Ectodermal cell (in vitro differentiated cells): ENCODE results near the gene RNLS.

Experiments used
- H3K27ac ChIP-seq: 2 replicates; pipeline ENCODE4 v1.7.0; 2013; ENCODE audit warnings: mild to moderate bottlenecking, low read depth, low read length; ENCODE audit not compliant: insufficient read depth, poor library complexity, severe bottlenecking
- H3K27me3 ChIP-seq: 2 replicates; pipeline ENCODE4 v1.7.0; 2013; ENCODE audit warnings: mild to moderate bottlenecking, low read length; ENCODE audit not compliant: insufficient read depth, control insufficient read depth, poor library complexity, severe bottlenecking
- H3K36me3 ChIP-seq: one replicate; pipeline ENCODE4 v1.7.0; 2013; ENCODE audit warnings: low read length; ENCODE audit not compliant: control insufficient read depth, insufficient read depth
- H3K4me1 ChIP-seq: one replicate; pipeline ENCODE4 v1.7.0; 2013; ENCODE audit warnings: low read length; ENCODE audit not compliant: control insufficient read depth, insufficient read depth
- H3K4me3 ChIP-seq: 2 replicates; pipeline ENCODE4 v1.7.0; 2013; ENCODE audit warnings: low read depth, low read length, control low read depth; ENCODE audit not compliant: insufficient read depth
- H3K9me3 ChIP-seq: 2 replicates; pipeline ENCODE4 v1.7.0; 2013; ENCODE audit warnings: mild to moderate bottlenecking, low read length, moderate library complexity; ENCODE audit not compliant: control insufficient read depth
- WGBS, 2 experiments: methylation state at CpG; one replicate each; pipeline ENCODE4 v1.1.7; 2013; ENCODE audit warnings: missing lambda C conversion rate in 2 of 2; 5-methylcytosine and 5-hydroxymethylcytosine counted together

RNLS gene

DNA sequence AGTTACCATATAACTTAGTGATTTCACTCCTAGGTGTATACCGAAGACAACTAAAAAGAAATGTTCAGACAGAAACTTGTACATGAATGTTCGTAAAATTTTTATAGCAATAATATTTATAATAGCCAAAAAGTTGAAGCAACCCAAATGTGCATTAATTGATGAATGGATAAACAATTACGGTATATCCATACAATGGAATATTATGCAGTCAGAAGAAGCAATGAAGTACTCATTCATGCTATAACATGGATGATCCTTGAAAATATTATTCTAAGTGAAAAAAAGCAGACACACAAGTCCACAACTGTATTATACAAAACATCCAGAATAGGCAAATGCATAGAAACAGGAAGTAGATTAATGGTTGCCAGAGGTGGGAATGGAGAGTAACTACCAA, 183.9 kb downstream of the RNLS start:
- H3K9me3 ChIP-seq: no peaks in the 10 kb centered on the region
- H3K27me3 ChIP-seq: no peaks in the 10 kb centered on the region
- no peak overlapping the region for H3K27ac ChIP-seq
- 80 to 94% methylated on average over 1 to 3 of the region's 3 CpGs for WGBS, 2 experiments
- H3K4me3 ChIP-seq: no peak overlapping the region
- no peaks in the 10 kb centered on the region for H3K36me3 ChIP-seq
- H3K4me1 ChIP-seq: no peaks in the 10 kb centered on the region

DNA sequence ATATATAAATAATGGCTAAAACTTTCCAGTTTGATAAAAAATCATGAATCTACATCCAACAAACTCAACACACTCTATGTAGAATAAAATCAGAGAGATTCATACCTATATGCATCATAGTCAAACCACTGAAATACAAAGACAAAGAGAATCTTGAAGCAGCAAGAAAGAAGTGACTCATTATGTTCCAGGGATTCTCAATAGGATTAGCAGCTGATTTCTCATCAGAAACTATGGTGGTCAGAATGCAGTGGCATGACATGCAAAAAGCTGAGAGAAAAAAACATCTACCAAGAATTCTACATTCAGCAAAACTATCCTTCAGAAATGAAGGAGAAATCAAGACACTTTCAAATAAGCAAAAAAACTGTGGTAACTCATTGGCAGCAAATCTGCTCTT, 187.4 kb downstream of the RNLS start:
- no peak overlapping the region for H3K4me3 ChIP-seq
- H3K4me1 ChIP-seq: no peaks in the 10 kb centered on the region
- H3K9me3 ChIP-seq: no peaks in the 10 kb centered on the region
- no peaks in the 10 kb centered on the region for H3K36me3 ChIP-seq
- no peaks in the 10 kb centered on the region for H3K27me3 ChIP-seq
- no peak overlapping the region for H3K27ac ChIP-seq

DNA sequence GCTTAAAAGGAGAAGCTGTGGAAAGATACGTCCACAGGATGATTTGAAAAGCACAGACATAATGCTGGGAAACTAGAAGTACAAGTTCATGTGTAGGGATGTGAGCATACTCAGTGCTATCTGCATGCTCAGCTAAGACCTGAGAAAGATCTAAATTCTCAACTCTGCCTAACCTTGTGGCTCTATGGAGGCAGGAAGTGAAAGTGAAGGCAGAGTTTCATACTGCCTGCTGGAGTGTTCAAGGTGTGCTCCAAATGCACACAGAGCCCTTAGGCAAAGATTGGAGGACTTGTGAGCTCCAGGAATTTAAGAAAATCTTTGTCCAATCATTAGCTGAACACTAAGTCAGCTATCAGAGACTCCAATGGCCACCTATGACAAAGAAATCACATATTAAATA, 190.9 kb downstream of the RNLS start:
- Histone ChIP-seq H3K9me3 (no peaks in the 10 kb centered on the region), H3K4me3 (no peak overlapping the region), H3K27ac (no peak overlapping the region), H3K36me3 (no peaks in the 10 kb centered on the region), H3K27me3 (no peaks in the 10 kb centered on the region), H3K4me1 (no peaks in the 10 kb centered on the region)
- WGBS, 2 experiments: 89 to 94% methylated on average over 1 of the region's 1 CpG

DNA sequence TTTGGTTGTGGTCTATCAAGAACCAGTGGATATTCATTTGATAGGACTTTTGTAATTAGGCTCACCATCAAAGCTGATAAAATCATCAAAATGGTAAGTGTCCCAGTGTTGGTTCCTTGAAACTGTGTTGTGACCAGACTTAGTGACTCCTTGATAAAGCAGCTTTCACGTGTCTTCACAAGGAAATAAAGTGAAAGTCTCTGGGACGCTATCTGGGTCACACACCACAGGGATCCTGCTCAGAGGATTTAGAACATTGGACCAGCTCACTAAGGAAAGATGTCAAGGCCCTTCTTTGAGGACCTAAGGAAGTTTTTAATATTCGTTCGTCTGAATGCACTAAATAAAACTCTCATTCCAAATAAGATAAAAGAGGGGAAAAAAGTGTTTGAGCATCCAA, 193.1 kb downstream of the RNLS start:
- H3K27ac ChIP-seq: no peak overlapping the region
- no peaks in the 10 kb centered on the region for H3K9me3 ChIP-seq
- H3K4me1 ChIP-seq: peaks cover 4% of the 10 kb centered on the region
- WGBS, 2 experiments: 87 to 93% methylated on average over 2 to 4 of the region's 4 CpGs
- no peaks in the 10 kb centered on the region for H3K27me3 ChIP-seq
- H3K36me3 ChIP-seq: no peaks in the 10 kb centered on the region
- no peak overlapping the region for H3K4me3 ChIP-seq

DNA sequence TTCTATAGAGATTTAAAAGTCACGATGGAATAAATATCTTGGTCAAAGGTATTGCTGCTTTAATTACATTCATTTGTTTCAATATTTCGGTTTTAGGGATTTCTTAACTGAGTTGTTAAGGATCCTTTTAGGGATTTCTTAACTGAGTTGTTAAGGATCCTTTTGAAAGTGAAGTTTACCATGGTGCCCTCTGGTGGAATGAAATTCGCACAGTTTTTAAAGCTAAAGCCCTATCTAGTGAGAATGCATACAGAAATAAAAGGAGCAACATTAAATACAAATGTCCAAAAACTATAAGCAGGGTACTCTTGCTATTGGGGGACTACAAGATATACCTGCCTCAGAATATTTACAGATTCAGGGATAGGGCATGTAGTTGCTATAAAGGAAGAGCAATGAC, 193.7 kb downstream of the RNLS start:
- peaks cover 4% of the 10 kb centered on the region for H3K4me1 ChIP-seq
- no peaks in the 10 kb centered on the region for H3K27me3 ChIP-seq
- no peaks in the 10 kb centered on the region for H3K36me3 ChIP-seq
- 41 to 71% methylated on average over 2 to 3 of the region's 3 CpGs for WGBS, 2 experiments
- no peak overlapping the region for H3K4me3 ChIP-seq
- no peaks in the 10 kb centered on the region for H3K9me3 ChIP-seq
- H3K27ac ChIP-seq: no peak overlapping the region

DNA sequence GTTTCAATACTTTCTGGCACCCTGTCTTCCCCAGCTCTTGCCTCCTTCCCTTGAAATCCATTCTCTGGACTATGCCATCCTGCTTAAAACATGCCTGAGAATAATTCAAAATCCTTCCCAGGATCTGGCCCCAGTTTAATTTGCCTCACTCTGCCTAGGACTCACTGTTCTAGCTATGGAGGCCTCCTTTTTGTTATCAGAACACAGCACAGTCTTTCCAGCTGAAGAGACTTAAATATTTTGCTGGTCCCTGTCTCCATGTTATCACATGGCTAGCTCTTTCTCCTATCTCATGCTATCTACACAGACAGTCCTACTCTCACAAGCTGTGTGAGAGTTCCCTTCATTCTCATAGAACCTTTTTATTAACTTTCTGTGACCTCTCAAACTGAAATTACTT, 194.8 kb downstream of the RNLS start:
- H3K27me3 ChIP-seq: no peaks in the 10 kb centered on the region
- H3K9me3 ChIP-seq: no peaks in the 10 kb centered on the region

DNA sequence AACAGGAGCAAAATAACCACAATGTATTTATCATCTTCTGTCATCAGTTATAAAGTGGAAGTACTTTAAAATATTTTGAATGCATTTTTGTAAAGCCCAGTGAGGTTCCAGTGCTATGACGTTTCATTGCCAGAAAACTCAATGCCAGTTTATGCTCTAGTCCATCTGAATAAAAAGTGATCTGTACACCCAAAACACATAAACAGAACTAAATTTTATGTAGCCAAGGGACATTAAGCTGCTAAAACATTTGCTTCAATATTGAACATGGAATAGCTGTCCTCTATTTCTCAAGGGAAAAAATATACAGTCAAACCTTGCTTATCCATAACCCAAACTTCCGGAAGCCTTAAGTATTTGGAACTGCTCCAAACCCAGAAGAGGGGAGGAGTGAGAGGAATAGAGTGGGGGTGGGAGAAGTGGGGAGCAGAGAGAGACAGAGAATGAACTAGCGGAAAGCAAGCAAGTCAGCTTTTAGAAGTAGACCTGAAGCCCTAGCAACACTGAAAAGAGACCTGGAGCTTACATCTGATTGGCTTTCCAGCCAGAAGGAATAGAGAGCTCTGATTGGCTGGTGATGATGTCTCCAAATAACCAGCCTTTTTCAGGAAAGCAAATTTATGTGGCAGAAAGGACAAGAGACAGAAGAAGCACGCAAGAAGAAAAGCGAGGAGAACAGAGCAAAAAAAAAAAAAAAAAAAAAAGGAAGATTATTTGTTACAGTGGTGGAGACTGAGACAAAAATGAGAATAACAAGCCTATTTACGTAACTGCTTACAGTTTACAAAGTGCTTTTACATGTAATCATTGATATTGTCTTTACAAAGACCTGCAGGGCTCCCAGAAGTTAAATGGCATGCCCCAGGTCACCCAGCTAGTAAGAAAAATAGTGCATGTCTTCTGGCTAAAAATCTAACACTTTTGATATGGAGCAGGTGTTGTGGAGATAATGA, 196.0 kb downstream of the RNLS start:
- H3K36me3 ChIP-seq: no peaks in the 10 kb centered on the region
- H3K27me3 ChIP-seq: no peaks in the 10 kb centered on the region
- H3K4me1 ChIP-seq: peaks cover 4% of the 10 kb centered on the region
- H3K9me3 ChIP-seq: no peaks in the 10 kb centered on the region
- no peak overlapping the region for H3K4me3 ChIP-seq
- WGBS, 2 experiments: 76 to 78% methylated on average over 6 of the region's 6 CpGs
- H3K27ac ChIP-seq: no peak overlapping the region

More for the DNA sequence above, 194.8 kb downstream of the RNLS start:
- H3K4me3 ChIP-seq: no peak overlapping the region
- H3K27ac ChIP-seq: no peak overlapping the region
- peaks cover 4% of the 10 kb centered on the region for H3K4me1 ChIP-seq
- no peaks in the 10 kb centered on the region for H3K36me3 ChIP-seq

DNA sequence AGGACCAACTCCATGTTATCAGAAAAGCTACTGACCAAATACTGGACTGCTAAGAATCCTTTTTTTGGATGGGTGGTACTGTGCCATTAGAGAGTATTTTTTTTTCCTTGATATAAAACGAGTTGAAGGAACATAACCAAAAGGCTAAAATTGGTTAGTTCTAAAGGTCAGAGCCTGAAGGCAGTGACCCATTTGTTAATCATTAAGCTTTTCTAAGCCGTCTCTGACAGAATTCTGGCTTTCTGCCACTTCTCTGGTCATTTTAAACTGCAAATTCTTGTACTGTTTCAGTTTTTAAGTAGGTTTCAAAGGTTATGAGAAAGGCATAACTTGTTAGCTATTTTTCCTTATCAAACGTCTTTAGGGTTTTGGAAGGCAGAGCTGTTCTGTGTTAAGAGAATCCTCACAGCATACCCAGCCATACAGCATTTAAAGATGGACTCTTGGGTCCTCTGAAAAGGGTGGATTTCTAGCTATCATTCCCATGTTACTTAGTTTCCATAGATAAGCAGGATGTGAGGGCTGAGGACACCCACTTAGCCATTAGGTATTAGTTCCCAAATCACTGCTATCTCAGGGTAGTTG, 196.8 kb downstream of the RNLS start:
- H3K4me1 ChIP-seq: peaks cover 4% of the 10 kb centered on the region
- no peak overlapping the region for H3K27ac ChIP-seq
- no peaks in the 10 kb centered on the region for H3K9me3 ChIP-seq
- 84 to 87% methylated on average over 3 of the region's 3 CpGs for WGBS, 2 experiments
- no peaks in the 10 kb centered on the region for H3K36me3 ChIP-seq
- H3K27me3 ChIP-seq: no peaks in the 10 kb centered on the region
- H3K4me3 ChIP-seq: no peak overlapping the region

DNA sequence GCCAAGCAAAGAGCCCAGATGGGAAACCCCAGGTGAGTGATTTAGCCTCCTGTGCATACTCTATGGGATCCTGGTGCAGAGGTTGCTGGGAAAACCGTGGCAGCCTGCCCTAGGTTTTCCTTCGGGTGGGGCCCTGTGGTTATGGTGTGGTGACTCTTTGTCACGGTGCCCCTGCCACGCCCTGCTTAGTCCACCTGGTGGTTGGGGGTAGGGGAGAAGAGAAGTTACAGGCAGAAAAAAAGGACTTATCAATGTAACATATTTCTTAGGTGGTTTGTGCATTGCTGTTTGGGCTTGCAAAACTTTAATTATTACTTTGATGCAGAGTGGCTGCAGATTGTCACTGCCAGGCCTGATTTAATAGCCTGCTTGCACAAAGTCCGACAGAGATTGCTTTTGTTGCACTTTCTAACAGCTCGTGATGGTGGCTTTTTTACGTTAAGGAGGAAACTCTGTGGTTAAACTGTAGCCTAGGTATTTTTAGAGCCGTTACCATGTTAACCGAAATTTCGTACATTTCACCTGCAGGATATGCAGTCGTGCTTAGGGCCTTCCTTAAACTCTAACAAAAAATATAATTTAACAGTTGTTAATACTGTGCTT, 197.4 kb downstream of the RNLS start:
- WGBS, 2 experiments: 92 to 95% methylated on average over 11 of the region's 11 CpGs
- H3K27me3 ChIP-seq: no peaks in the 10 kb centered on the region
- H3K27ac ChIP-seq: no peak overlapping the region

DNA sequence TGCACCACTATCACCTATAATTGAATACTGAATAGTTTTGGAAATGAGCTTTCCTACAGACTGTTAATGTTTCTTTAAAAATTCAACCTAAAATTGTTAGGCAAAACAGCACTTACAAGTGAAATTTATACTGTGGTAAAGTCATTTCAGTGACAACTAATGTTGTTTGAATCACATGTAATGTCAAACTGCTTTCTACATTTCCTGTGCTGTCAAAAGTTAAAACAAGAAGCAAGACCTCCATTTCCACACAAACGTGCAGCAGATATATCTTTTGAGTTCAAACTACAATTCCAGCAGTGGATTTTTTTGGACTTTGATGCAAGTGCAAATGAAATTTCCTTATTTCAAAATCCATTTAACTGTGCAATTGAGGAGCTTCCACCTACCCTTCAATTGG, 199.8 kb downstream of the RNLS start:
- no peak overlapping the region for H3K27ac ChIP-seq
- H3K4me1 ChIP-seq: peaks cover 4% of the 10 kb centered on the region
- 87 to 89% methylated on average over 1 of the region's 1 CpG for WGBS, 2 experiments
- H3K4me3 ChIP-seq: no peak overlapping the region
- H3K36me3 ChIP-seq: no peaks in the 10 kb centered on the region
- no peaks in the 10 kb centered on the region for H3K9me3 ChIP-seq
- H3K27me3 ChIP-seq: no peaks in the 10 kb centered on the region

More for the DNA sequence above, 197.4 kb downstream of the RNLS start:
- peaks cover 4% of the 10 kb centered on the region for H3K4me1 ChIP-seq
- H3K9me3 ChIP-seq: no peaks in the 10 kb centered on the region
- H3K36me3 ChIP-seq: no peaks in the 10 kb centered on the region
- no peak overlapping the region for H3K4me3 ChIP-seq
